ENCODE data around the gene NFIC.

The NFIC gene

DNA sequence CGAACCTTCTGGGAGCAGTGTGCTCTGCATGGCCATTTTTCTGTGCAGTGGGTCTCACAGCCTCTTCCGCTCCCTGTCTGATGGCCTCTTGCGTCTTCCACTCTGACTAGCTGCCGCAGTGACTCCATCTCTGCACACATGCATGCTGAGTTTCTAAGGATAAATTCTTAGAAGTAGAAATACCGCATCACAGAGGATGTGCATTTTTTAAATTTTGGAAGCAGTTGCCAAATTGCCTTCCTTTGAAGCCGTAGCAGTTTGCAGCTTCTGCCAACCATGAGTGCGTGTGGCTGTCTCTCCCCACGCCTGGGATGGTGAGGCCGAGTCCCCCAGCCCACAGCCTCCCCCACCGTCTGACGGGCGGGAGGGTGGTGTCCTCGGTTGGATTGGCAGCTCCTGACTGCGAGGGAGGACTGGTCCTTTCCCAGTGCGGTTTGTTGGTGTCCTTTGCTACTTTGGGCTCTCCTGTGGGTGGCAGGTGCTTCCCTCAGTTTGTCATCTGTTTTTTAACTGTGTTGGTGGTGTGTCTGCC lies 149.6 kb downstream of the NFIC start:
- DNase-seq = no peak

- peak; percentile 92 for DNase-seq
These were observed 150.4 kb downstream of the NFIC start for GRCh38 chr19:3516675-3517207.

DNA sequence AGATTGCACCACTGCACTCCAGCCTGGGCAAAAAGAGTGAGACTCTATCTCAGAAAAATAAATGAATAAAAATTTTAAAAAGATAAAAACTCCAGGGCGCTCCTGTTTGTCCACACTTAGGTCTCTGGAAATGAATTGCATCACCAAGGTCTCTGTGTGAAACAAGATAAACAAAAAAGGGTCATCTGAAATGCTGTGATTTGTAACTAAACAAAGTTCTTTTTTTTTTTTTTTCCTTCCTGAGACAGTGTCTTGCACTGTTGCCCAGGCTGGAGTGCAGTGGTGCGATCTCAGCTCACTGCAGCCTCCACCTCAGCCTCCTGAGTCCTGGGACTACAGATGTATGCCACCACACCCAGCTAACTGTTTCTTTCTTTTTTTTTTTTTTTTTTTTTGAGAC lies 151.3 kb downstream of the NFIC start:
- DNase-seq = no peak

GRCh38 chr19:3518255-3518654 lies 151.9 kb downstream of the NFIC start:
- DNase-seq = no peak

DNA sequence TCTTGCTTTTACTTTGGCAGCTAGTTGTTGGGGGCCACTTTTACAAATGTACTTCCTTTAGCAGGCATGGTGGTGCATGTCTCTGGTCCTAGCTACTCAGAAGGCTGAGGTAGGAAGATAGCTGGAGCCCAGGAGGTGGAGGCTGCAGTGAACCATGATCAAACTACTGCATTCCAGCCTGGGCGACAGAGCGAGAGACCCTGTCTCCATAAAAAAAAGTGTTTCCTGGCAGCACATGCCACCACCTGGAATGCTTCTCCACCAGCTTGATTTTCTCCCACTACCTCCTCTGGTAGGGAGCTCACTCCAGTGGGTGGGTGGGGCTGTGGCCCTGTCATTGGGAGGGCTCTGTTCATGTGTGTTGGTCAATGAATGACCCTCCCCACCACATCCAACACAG lies 152.3 kb downstream of the NFIC start:
- no peak for DNase-seq

Data from COR-L47 (cell line).